Psoas muscle (tissue), 8 donors: ENCODE data around the gene NNT. TPM values are rescaled to one million over a fixed set of nuclear protein-coding genes. Genes with fewer than 3 reads are reported as not detected.
"Not testable (repeated sequence)": the region's sequence is repeated elsewhere in the genome, so short reads cannot be mapped to it uniquely, and the experiment has no call there.

Experiments
- ATAC-seq, 4 donors: fragments of 200-7000 bp; cut with Tn5 transposase; one replicate each; pipeline ENCODE4 v1.9.1; 2020; ENCODE audit warnings: moderate library complexity in 3 of 4, mild to moderate bottlenecking in 2 of 4
- DNase-seq, 2 donors: peaks; one replicate each; pipeline ENCODE4 v3.0.0-alpha.2; 2020
- H3K27ac ChIP-seq: fragments of 200-600 bp; one replicate; pipeline ENCODE4 v1.8.0; 2022
- H3K27me3 ChIP-seq, 3 donors: fragments of 200-600 bp in 1 of 3; one replicate each; pipeline versions ENCODE4 v1.6.1 to v1.8.0; 2013 to 2022; ENCODE audit warnings: low read length in 2 of 3, mild to moderate bottlenecking in 2 of 3, moderate library complexity in 1 of 3; ENCODE audit not compliant: insufficient read depth in 3 of 3
- H3K36me3 ChIP-seq, 2 donors: fragments of 200-600 bp in 1 of 2; one replicate each; pipeline versions ENCODE4 v1.6.1 to v1.8.0; 2013 to 2022; ENCODE audit warnings: low read depth in 1 of 2, mild to moderate bottlenecking in 1 of 2, moderate library complexity in 1 of 2; ENCODE audit not compliant: insufficient read depth in 1 of 2
- H3K4me1 ChIP-seq: fragments of 200-600 bp; one replicate; pipeline ENCODE4 v1.8.0; 2022
- H3K4me3 ChIP-seq: fragments of 200-600 bp; one replicate; pipeline ENCODE4 v1.8.0; 2022; ENCODE audit warnings: mild to moderate bottlenecking
- H3K9me3 ChIP-seq: fragments of 200-600 bp; one replicate; pipeline ENCODE4 v1.8.0; 2022
- WGBS, 3 donors: extraction: QIAGEN DNeasy Blood & Tissue Kit; methylation state at CpG; one replicate each; pipeline versions ENCODE4 v1.1.6 to v1.1.7; 2013; 5-methylcytosine and 5-hydroxymethylcytosine counted together
- intact Hi-C, 2 donors: fragments of 100-400 bp; cut with DNase I; formaldehyde crosslinking; loops; one replicate each; pipeline versions ENCODE4 v1.11.0 to v1.14.2; 2022
- polyA plus RNA-seq, 3 donors: library from polyadenylated mRNA; stranded (reverse); fragments of 200-250 nt; gene quantifications; one replicate each; pipeline ENCODE4 v1.2.3, GENCODE V29; 2013
- total RNA-seq, 4 donors: library from RNA; stranded (reverse); fragmentation: NEBNext Ultra II Directional in 2 of 4; extraction: Animal tissue kit (Norgen Biotek cat#: 25700) in 2 of 4; gene quantifications; one replicate each; pipeline versions ENCODE4 v1.2.1 to v1.2.4, GENCODE V29; 2021 to 2023
- TF ChIP-seq, protein P1 (sequence below): fragments of 200-600 bp; IDR thresholded peaks from one replicate; pipeline ENCODE4 v1.8.0; 2022; ENCODE audit warnings: antibody characterized with exemption
- donor health status: healthy with polysubstance abuse.
- donor health status: DM: no; HTN: no; CAD: no; lungs with moderate emphysema.
- donor health status: Bipolar disorder and iron deficiency.
- donor health status: healthy.
- donor health status: DM: yes; HTN: yes; CAD: no.
- donor health status: DM: no; HTN: no; CAD: no.
- donor health status: DM: no; HTN: no; CAD: no.
- donor health status: DM: yes; HTN: yes; CAD: no.

NNT gene
- total and polyA plus RNA-seq, 7 donors = 108 to 442 (median 216) TPM

GRCh38 chr5:43667379-43667778 lies 64.4 kb downstream of the NNT start:
- WGBS, 3 donors = 95 to 99% (median 97%) methylated on average over 5 of the region's 5 CpGs

GRCh38 chr5:43674536-43674935 lies 71.6 kb downstream of the NNT start:
- ATAC-seq (no peak), DNase-seq (no peak)
- Histone ChIP-seq H3K27me3 (no peaks in the 10 kb centered on the region), H3K9me3 (no peaks in the 10 kb centered on the region), H3K4me1 (peaks cover 5% of the 10 kb centered on the region), H3K4me3 (no peak overlapping the region), H3K36me3 (peaks cover 0 to 46% of the 10 kb centered on the region in 2 donors), H3K27ac (no peak overlapping the region)
- TF ChIP-seq, protein P1, sequence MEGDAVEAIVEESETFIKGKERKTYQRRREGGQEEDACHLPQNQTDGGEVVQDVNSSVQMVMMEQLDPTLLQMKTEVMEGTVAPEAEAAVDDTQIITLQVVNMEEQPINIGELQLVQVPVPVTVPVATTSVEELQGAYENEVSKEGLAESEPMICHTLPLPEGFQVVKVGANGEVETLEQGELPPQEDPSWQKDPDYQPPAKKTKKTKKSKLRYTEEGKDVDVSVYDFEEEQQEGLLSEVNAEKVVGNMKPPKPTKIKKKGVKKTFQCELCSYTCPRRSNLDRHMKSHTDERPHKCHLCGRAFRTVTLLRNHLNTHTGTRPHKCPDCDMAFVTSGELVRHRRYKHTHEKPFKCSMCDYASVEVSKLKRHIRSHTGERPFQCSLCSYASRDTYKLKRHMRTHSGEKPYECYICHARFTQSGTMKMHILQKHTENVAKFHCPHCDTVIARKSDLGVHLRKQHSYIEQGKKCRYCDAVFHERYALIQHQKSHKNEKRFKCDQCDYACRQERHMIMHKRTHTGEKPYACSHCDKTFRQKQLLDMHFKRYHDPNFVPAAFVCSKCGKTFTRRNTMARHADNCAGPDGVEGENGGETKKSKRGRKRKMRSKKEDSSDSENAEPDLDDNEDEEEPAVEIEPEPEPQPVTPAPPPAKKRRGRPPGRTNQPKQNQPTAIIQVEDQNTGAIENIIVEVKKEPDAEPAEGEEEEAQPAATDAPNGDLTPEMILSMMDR = no peak
- intact Hi-C loops = no loop called here

More at GRCh38 chr5:43667379-43667778, 64.4 kb downstream of the NNT start:
- H3K36me3 ChIP-seq = peaks cover 0 to 17% of the 10 kb centered on the region in 2 donors
- DNase-seq, H3K4me3 ChIP-seq, H3K9me3 ChIP-seq, ATAC-seq, H3K4me1 ChIP-seq, intact Hi-C loops, H3K27me3 ChIP-seq, H3K27ac ChIP-seq: not testable (repeated sequence)

GRCh38 chr5:43675357-43675756 lies 72.4 kb downstream of the NNT start:
- peaks cover 8% of the 10 kb centered on the region for H3K4me1 ChIP-seq
- no peak for DNase-seq
- H3K4me3 ChIP-seq = no peak overlapping the region
- ATAC-seq = no peak
- H3K27me3 ChIP-seq = no peaks in the 10 kb centered on the region
- peaks cover 0 to 48% of the 10 kb centered on the region in 2 donors for H3K36me3 ChIP-seq
- intact Hi-C loops = no loop called here
- TF ChIP-seq, protein P1 = no peak
- 48 to 72% (median 49%) methylated on average over 3 of the region's 3 CpGs for WGBS, 3 donors
- H3K9me3 ChIP-seq = no peaks in the 10 kb centered on the region
- no peak overlapping the region for H3K27ac ChIP-seq

GRCh38 chr5:43676083-43676840 lies 73.3 kb downstream of the NNT start:
- peak in 3 of 4 donors; percentile 71 to 96 (median 92) for ATAC-seq
- TF ChIP-seq, protein P1 = no peak

GRCh38 chr5:43677253-43677652 lies 74.3 kb downstream of the NNT start:
- ATAC-seq = no peak
- 89 to 97% (median 94%) methylated on average over 4 of the region's 4 CpGs for WGBS, 3 donors
- Histone ChIP-seq H3K27ac (no peak overlapping the region), H3K9me3 (no peaks in the 10 kb centered on the region), H3K36me3 (peaks cover 0 to 50% of the 10 kb centered on the region in 2 donors), H3K4me3 (no peak overlapping the region), H3K4me1 (peaks cover 10% of the 10 kb centered on the region), H3K27me3 (no peaks in the 10 kb centered on the region)
- TF ChIP-seq, protein P1 = no peak
- intact Hi-C loops = no loop called here
- no peak for DNase-seq

More at GRCh38 chr5:43676083-43676840, 73.3 kb downstream of the NNT start:
- peaks cover 10% of the 10 kb centered on the region for H3K4me1 ChIP-seq
- H3K27me3 ChIP-seq = no peaks in the 10 kb centered on the region
- no peak overlapping the region for H3K27ac ChIP-seq
- H3K9me3 ChIP-seq = no peaks in the 10 kb centered on the region
- WGBS, 3 donors = 85 to 88% (median 87%) methylated on average over 2 of the region's 2 CpGs
- intact Hi-C loops = no loop called here
- H3K36me3 ChIP-seq = peaks cover 0 to 50% of the 10 kb centered on the region in 2 donors
- no peak overlapping the region for H3K4me3 ChIP-seq
- no peak for DNase-seq
